Psoas muscle (tissue), 8 donors: ENCODE data around the gene SFTPB. TPM values are rescaled to one million over a fixed set of nuclear protein-coding genes. Genes with fewer than 3 reads are reported as not detected.
A peak's percentile ranks its signal among the peaks of the same experiment; 100 is the strongest.

Experiments used
- ATAC-seq, 4 donors: fragments of 200-7000 bp; cut with Tn5 transposase; one replicate each; pipeline ENCODE4 v1.9.1; 2020; ENCODE audit warnings: moderate library complexity in 3 of 4, mild to moderate bottlenecking in 2 of 4
- DNase-seq, 2 donors: peaks; one replicate each; pipeline ENCODE4 v3.0.0-alpha.2; 2020
- H3K27ac ChIP-seq: fragments of 200-600 bp; one replicate; pipeline ENCODE4 v1.8.0; 2022
- H3K27me3 ChIP-seq, 3 donors: fragments of 200-600 bp in 1 of 3; one replicate each; pipeline versions ENCODE4 v1.6.1 to v1.8.0; 2013 to 2022; ENCODE audit warnings: low read length in 2 of 3, mild to moderate bottlenecking in 2 of 3, moderate library complexity in 1 of 3; ENCODE audit not compliant: insufficient read depth in 3 of 3
- H3K36me3 ChIP-seq, 2 donors: fragments of 200-600 bp in 1 of 2; one replicate each; pipeline versions ENCODE4 v1.6.1 to v1.8.0; 2013 to 2022; ENCODE audit warnings: low read depth in 1 of 2, mild to moderate bottlenecking in 1 of 2, moderate library complexity in 1 of 2; ENCODE audit not compliant: insufficient read depth in 1 of 2
- H3K4me1 ChIP-seq: fragments of 200-600 bp; one replicate; pipeline ENCODE4 v1.8.0; 2022
- H3K4me3 ChIP-seq: fragments of 200-600 bp; one replicate; pipeline ENCODE4 v1.8.0; 2022; ENCODE audit warnings: mild to moderate bottlenecking
- H3K9me3 ChIP-seq: fragments of 200-600 bp; one replicate; pipeline ENCODE4 v1.8.0; 2022
- WGBS, 3 donors: extraction: QIAGEN DNeasy Blood & Tissue Kit; methylation state at CpG; one replicate each; pipeline versions ENCODE4 v1.1.6 to v1.1.7; 2013; 5-methylcytosine and 5-hydroxymethylcytosine counted together
- intact Hi-C, 2 donors: fragments of 100-400 bp; cut with DNase I; formaldehyde crosslinking; loops; one replicate each; pipeline versions ENCODE4 v1.11.0 to v1.14.2; 2022
- polyA plus RNA-seq, 3 donors: library from polyadenylated mRNA; stranded (reverse); fragments of 200-250 nt; gene quantifications; one replicate each; pipeline ENCODE4 v1.2.3, GENCODE V29; 2013
- total RNA-seq, 4 donors: library from RNA; stranded (reverse); fragmentation: NEBNext Ultra II Directional in 2 of 4; extraction: Animal tissue kit (Norgen Biotek cat#: 25700) in 2 of 4; gene quantifications; one replicate each; pipeline versions ENCODE4 v1.2.1 to v1.2.4, GENCODE V29; 2021 to 2023
- TF ChIP-seq, protein P1 (sequence below): fragments of 200-600 bp; IDR thresholded peaks from one replicate; pipeline ENCODE4 v1.8.0; 2022; ENCODE audit warnings: antibody characterized with exemption
- donor health status: healthy with polysubstance abuse.
- donor health status: DM: no; HTN: no; CAD: no; lungs with moderate emphysema.
- donor health status: Bipolar disorder and iron deficiency.
- donor health status: healthy.
- donor health status: DM: yes; HTN: yes; CAD: no.
- donor health status: DM: no; HTN: no; CAD: no.
- donor health status: DM: no; HTN: no; CAD: no.
- donor health status: DM: yes; HTN: yes; CAD: no.

The SFTPB gene
- total and polyA plus RNA-seq, 7 donors, result 0.04 to 1.5 (median 0.98) TPM

DNA sequence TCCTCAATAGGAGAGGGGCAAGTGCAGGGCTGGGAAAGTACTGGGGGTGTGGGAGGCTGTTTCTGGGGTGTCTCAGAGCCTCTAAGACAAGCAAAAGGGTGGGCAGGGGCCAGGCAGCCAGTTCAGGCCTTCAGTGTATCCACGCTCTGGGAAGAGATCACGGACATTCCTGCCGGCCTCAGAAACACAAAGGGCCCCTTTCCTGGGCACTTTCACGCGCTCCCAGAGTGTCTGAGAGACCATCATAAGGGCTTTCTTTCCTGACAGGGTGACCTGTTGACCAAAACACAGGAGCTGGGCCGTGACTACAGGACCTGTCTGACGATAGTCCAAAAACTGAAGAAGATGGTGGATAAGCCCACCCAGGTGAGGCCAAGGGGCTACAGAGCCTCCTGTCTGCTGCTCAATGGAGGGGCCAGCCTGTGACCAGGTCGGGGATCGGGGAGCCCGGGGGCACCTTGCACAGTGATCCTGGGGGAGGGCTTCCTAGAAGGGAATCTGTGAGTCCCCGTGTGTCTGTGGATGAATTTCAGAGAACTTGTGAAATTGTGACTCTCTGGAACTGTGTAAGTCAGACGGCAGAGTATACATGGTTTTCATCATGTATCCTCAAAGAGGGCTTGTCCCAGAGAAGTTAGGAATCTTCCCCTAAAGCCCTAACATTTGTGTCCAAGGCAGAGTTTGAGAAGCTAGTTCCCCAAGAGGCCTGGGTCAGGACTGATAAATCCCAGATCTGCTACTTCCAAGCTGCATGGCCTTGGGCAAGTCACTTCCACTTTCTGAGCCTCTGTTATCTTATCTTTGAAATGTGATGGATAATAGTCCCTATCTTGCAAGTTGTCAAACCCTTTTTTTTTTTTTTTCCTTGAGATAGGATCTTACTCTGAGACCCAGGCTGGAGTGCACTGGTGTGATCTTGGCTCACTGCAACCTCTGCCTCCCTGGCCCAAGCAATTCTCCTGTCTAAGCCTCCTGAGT lies 28.0 kb upstream of the SFTPB start:
- DNase-seq, result no peak
- no peaks in the 10 kb centered on the region for H3K27me3 ChIP-seq
- no peaks in the 10 kb centered on the region for H3K9me3 ChIP-seq
- H3K27ac ChIP-seq, result no peak overlapping the region
- no peaks in the 10 kb centered on the region for H3K36me3 ChIP-seq
- intact Hi-C loops, result no loop called here
- TF ChIP-seq, protein P1, sequence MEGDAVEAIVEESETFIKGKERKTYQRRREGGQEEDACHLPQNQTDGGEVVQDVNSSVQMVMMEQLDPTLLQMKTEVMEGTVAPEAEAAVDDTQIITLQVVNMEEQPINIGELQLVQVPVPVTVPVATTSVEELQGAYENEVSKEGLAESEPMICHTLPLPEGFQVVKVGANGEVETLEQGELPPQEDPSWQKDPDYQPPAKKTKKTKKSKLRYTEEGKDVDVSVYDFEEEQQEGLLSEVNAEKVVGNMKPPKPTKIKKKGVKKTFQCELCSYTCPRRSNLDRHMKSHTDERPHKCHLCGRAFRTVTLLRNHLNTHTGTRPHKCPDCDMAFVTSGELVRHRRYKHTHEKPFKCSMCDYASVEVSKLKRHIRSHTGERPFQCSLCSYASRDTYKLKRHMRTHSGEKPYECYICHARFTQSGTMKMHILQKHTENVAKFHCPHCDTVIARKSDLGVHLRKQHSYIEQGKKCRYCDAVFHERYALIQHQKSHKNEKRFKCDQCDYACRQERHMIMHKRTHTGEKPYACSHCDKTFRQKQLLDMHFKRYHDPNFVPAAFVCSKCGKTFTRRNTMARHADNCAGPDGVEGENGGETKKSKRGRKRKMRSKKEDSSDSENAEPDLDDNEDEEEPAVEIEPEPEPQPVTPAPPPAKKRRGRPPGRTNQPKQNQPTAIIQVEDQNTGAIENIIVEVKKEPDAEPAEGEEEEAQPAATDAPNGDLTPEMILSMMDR, result no peak
- no peaks in the 10 kb centered on the region for H3K4me1 ChIP-seq
- WGBS, 3 donors, result 87 to 91% (median 90%) methylated on average over 12 of the region's 12 CpGs
- no peak for ATAC-seq
- no peak overlapping the region for H3K4me3 ChIP-seq

DNA sequence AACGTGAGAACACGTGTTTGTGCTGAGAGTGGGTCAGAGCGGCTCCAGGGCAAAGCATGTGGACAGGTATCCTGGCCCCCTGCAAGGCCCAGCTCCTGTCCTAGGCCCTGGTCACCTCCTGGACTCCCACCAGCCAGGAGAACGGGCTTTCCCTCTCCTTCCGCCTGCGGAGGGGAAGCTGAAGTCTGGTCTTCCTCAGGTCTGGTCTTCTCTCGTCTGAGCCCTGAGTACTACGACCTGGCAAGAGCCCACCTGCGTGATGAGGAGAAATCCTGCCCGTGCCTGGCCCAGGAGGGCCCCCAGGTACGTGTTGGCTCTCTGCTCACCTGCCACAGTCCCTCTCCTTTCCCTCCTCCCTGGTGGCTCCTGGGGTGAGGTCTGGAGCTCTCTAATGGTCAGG lies 27.1 kb upstream of the SFTPB start:
- intact Hi-C loops, result no loop called here
- ATAC-seq, result no peak
- H3K4me3 ChIP-seq, result no peak overlapping the region
- no peak overlapping the region for H3K27ac ChIP-seq
- WGBS, 3 donors, result 87 to 92% (median 91%) methylated on average over 10 to 11 of the region's 11 CpGs
- H3K9me3 ChIP-seq, result no peaks in the 10 kb centered on the region
- H3K27me3 ChIP-seq, result no peaks in the 10 kb centered on the region
- no peak for DNase-seq
- no peaks in the 10 kb centered on the region for H3K4me1 ChIP-seq
- H3K36me3 ChIP-seq, result no peaks in the 10 kb centered on the region
- TF ChIP-seq, protein P1, result no peak

DNA sequence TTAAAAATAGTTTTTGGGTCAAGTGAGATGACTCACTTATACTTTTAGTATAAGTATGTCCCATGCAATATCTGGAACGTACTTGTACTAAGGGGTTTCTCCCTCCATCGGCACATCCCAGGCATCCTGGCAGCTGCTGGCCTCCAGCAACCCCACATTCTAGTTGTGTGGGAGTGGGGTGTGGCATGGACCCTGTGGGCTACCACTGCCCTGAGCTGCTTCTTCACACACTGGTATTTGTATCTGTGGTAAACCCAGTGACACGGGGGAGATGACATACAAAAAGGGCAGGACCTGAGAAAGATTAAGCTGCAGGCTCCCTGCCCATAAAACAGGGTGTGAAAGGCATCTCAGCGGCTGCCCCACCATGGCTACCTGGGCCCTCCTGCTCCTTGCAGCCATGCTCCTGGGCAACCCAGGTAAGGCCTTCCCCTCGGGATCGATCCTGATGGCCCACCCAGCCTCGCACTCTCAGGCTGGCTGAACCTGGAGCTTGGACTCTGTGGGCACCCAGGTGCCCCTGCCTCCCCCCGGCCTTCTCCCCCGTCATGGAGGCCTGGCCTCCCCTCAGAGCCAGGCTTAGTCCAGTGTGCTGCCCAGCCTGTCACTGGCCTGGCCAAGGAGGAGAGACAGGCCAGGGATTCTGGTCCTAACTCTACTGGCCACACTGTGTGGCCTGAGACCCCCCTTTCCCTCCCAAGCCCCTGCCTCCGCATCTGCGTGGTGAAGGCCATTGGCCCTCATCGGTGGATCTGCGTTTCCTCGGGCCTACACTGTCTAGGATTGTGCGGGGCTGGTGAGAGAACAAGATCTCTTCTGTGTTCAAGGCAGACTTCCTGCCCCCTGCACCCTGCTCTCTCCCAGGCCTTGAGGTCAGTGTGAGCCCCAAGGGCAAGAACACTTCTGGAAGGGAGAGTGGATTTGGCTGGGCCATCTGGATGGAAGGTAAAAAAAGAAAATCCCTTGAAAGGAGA lies 26.3 kb upstream of the SFTPB start, which contains the start of gene GNLY:
GNLY (plus strand) TSS at position 307 of the 974 bp plus-strand sequence; CDS start at position 368, 61 bp downstream.
- H3K36me3 ChIP-seq, result no peaks in the 10 kb centered on the region
- no peaks in the 10 kb centered on the region for H3K9me3 ChIP-seq
- WGBS, 3 donors, result 93 to 98% (median 96%) methylated on average over 15 of the region's 15 CpGs
- no peak within 1 kb of the TSS for H3K4me3 ChIP-seq
- TF ChIP-seq, protein P1, result no peak
- intact Hi-C loops, result no loop called here
- peak; percentile 31 to 73 (median 46) for ATAC-seq
- no peaks in the 10 kb centered on the region for H3K27me3 ChIP-seq
- no peak within 1 kb of the TSS for H3K27ac ChIP-seq
- DNase-seq, result no peak
- H3K4me1 ChIP-seq, result no peaks in the 10 kb centered on the region

DNA sequence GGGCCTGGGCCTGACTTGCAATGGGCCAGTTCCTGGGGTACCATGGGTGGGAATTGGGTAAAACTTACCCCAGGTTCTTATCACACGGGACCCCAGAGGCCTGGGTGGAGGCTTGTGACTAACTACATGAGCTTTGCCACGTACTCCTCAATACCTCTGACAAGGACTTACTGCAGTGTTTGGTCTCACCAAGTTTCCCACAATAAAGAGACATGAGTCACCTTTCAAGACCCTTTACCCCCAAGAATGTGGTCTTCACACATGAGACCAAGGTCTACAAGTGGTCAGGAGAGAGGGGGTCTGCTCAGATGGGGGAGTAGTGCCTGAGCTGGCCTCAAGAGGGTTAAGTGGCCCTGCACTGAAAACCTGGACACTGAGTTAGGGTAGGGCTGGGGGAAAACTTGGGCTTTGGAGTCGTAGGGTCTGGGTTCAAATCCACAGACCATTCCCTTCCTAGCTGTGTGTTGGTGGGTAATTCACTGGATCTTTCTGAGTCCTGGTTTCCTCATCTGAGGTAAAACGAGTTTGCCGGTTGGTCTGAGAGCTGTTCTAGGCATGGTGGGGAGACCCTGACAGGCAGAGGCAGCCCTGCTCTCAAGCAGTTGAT lies 24.1 kb upstream of the SFTPB start:
- Histone ChIP-seq H3K27me3 (no peaks in the 10 kb centered on the region), H3K4me3 (no peak overlapping the region), H3K27ac (no peak overlapping the region), H3K4me1 (no peaks in the 10 kb centered on the region), H3K9me3 (no peaks in the 10 kb centered on the region), H3K36me3 (no peaks in the 10 kb centered on the region)
- DNase-seq (no peak), ATAC-seq (no peak)
- intact Hi-C loops, result no loop called here
- TF ChIP-seq, protein P1, result no peak
- 83 to 93% (median 87%) methylated on average over 5 of the region's 5 CpGs for whole genome bisulfite sequencing, 3 donors
